Measurements from ENCODE around the gene SRGN. TPM values are rescaled to one million over a fixed set of nuclear protein-coding genes. Genes with fewer than 3 reads are reported as not detected.

Gene SRGN
- total RNA-seq, 4 donors from 2014 or later, result 30.7 to 140 (median 40.3) TPM

- TF ChIP-seq POLR2A (IDR thresholded peaks at IDR 0.05), result no peak
- TF ChIP-seq CTCF (IDR thresholded peaks at IDR 0.05), result no peak
- Histone ChIP-seq H3K4me3 (replicated peaks in 1 of 3) (no peak overlapping the region), H3K4me1 (no peaks in the 10 kb centered on the region), H3K9me3 (no peaks in the 10 kb centered on the region), H3K36me3 (no peaks in the 10 kb centered on the region), H3K27me3 (no peaks in the 10 kb centered on the region), H3K27ac (no peak overlapping the region)
- no peak for DNase-seq
- WGBS, 2 donors, result 96 to 100% methylated on average over 1 of the region's 1 CpG
- intact Hi-C loops (cut with DNase I), result no loop called here
These were observed 57.4 kb downstream of the SRGN start for GRCh38 chr10:69145329-69145728.

- Histone ChIP-seq H3K27me3 (no peaks in the 10 kb centered on the region), H3K36me3 (no peaks in the 10 kb centered on the region), H3K4me3 (replicated peaks in 1 of 3) (no peak overlapping the region), H3K9me3 (no peaks in the 10 kb centered on the region), H3K27ac (no peak overlapping the region), H3K4me1 (no peaks in the 10 kb centered on the region)
- no peak for TF ChIP-seq POLR2A (IDR thresholded peaks at IDR 0.05)
- TF ChIP-seq CTCF (IDR thresholded peaks at IDR 0.05), result no peak
- no peak for DNase-seq
- 97 to 98% methylated on average over 8 of the region's 8 CpGs for WGBS, 2 donors
- intact Hi-C loops (cut with DNase I), result no loop called here
These were observed 58.0 kb downstream of the SRGN start for GRCh38 chr10:69145864-69146263.

DNA sequence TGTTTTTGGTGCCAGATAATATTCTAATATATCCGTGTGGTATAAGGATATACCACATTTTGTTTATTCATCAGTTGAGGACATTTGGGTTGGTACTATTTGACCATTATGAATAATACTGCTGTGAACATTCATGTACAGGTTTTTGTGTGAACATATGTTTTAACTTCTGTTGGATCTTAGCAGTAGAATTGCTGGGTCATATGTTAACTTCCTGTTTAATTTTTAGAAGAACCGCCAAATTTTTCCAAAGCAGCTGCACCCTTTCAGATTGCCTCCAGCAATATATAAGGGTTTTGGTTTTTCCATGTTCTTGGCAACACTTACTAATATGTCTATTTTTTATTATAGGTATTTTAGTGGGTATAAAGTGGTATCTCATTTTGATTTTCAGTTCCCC is 58.9 kb downstream of the SRGN start:
- intact Hi-C loops (cut with DNase I), result no loop called here
- Histone ChIP-seq H3K27me3 (no peaks in the 10 kb centered on the region), H3K27ac (no peak overlapping the region), H3K36me3 (no peaks in the 10 kb centered on the region), H3K9me3 (no peaks in the 10 kb centered on the region), H3K4me1 (no peaks in the 10 kb centered on the region), H3K4me3 (replicated peaks in 1 of 3) (no peak overlapping the region)
- TF ChIP-seq POLR2A (IDR thresholded peaks at IDR 0.05), result no peak
- TF ChIP-seq CTCF (IDR thresholded peaks at IDR 0.05), result no peak
- 69 to 74% methylated on average over 2 of the region's 2 CpGs for WGBS, 2 donors
- no peak for DNase-seq

GRCh38 chr10:69151984-69152383 is 64.1 kb downstream of the SRGN start:
- intact Hi-C loops (cut with DNase I), result no loop called here
- TF ChIP-seq POLR2A (IDR thresholded peaks at IDR 0.05) (no peak), CTCF (IDR thresholded peaks at IDR 0.05) (no peak)
- H3K4me1 ChIP-seq, result no peaks in the 10 kb centered on the region
- no peak for DNase-seq
- H3K27ac ChIP-seq, result no peak overlapping the region
- H3K9me3 ChIP-seq, result no peaks in the 10 kb centered on the region
- H3K27me3 ChIP-seq, result no peaks in the 10 kb centered on the region
- H3K4me3 ChIP-seq (replicated peaks in 1 of 3), result no peak overlapping the region
- H3K36me3 ChIP-seq, result no peaks in the 10 kb centered on the region
- WGBS, 2 donors, result 94 to 97% methylated on average over 3 of the region's 3 CpGs

DNA sequence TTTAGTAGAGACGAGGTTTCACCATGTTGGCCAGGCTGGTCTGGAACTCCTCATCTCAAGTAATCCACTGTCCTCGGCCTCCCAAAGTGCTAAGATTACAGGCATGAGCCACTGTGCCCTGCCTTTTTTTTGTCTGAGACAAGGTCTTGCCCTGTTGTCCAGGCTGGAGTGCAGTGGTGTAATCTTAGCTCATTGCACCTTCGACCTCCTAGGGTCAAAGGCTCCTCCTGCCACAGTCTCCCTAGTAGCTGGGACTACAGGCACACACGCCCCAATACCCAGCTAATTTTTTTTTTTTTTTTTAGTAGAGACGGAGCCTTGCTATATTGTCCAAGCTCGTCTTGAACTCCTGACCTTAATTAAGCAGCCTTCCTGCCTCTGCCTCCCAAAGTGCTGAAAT is 65.3 kb downstream of the SRGN start:
- 89 to 94% methylated on average over 6 of the region's 6 CpGs for WGBS, 2 donors
- DNase-seq, result no peak
- Histone ChIP-seq H3K9me3 (no peaks in the 10 kb centered on the region), H3K4me1 (no peaks in the 10 kb centered on the region), H3K4me3 (replicated peaks in 1 of 3) (no peak overlapping the region), H3K27me3 (no peaks in the 10 kb centered on the region), H3K27ac (no peak overlapping the region), H3K36me3 (peaks cover 0 to 2% of the 10 kb centered on the region in 2 donors)
- no peak for TF ChIP-seq POLR2A (IDR thresholded peaks at IDR 0.05)
- no peak for TF ChIP-seq CTCF (IDR thresholded peaks at IDR 0.05)
- intact Hi-C loops (cut with DNase I), result no loop called here

Small RNAs within 50 kb of the gene (small RNA-seq; reads per million reads assigned to genes)
- not detected for gene RF00017

Other genes starting within 250 kb of the SRGN start
- 10 to 100 TPM; 36.3 to 51.3 (median 41.7) TPM for gene DDX50, start 186.8 kb upstream of the SRGN start, total RNA-seq
- gene DDX21, start 131.9 kb upstream of the SRGN start, total RNA-seq, result 10 to 100 TPM; 30.9 to 56.1 (median 38.1) TPM
- gene KIFBP, start 99.3 kb upstream of the SRGN start, total RNA-seq, result 10 to 100 TPM; 37.9 to 54.1 (median 42.8) TPM
- gene VPS26A, start 36.1 kb downstream of the SRGN start, total RNA-seq, result 10 to 100 TPM; 32.5 to 41.0 (median 36.7) TPM
- gene SUPV3L1, start 92.1 kb downstream of the SRGN start, total RNA-seq, result 10 to 100 TPM; 25.1 to 31.6 (median 27.8) TPM
- gene HKDC1, start 132.2 kb downstream of the SRGN start, total RNA-seq, result 10 to 100 TPM in 2 of 4 donors, 1 to 10 TPM in 2; 2.4 to 21.1 (median 8.5) TPM
- gene HK1, start 190.4 kb downstream of the SRGN start, total RNA-seq, result 100 to 1,000 TPM; 106 to 231 (median 189) TPM

All from thyroid gland (tissue), 4 donors.